Nephron (organoid): Measurements from ENCODE around the gene RPA4.

Experiments
- H3K27ac Mint-ChIP-seq, 3 experiments: 2 replicates each; pipeline ENCODE4 v1.8.0; 2020; ENCODE audit warnings: mixed read lengths in 3 of 3, mild to moderate bottlenecking in 2 of 3, moderate library complexity in 1 of 3
- H3K27me3 Mint-ChIP-seq: 2 replicates; pipeline ENCODE4 v1.8.0; 2021; ENCODE audit warnings: low read depth, mild to moderate bottlenecking, moderate library complexity, mixed read lengths
- H3K36me3 Mint-ChIP-seq: 2 replicates; pipeline ENCODE4 v1.8.0; 2020; ENCODE audit warnings: low read depth, mixed read lengths
- H3K4me1 Mint-ChIP-seq: 2 replicates; pipeline ENCODE4 v1.8.0; 2020; ENCODE audit warnings: mixed read lengths
- H3K4me3 Mint-ChIP-seq, 3 experiments: 2 replicates each; pipeline ENCODE4 v1.8.0; 2020; ENCODE audit warnings: mild to moderate bottlenecking in 3 of 3, mixed read lengths in 3 of 3, moderate library complexity in 2 of 3
- H3K9me3 Mint-ChIP-seq: 2 replicates; pipeline ENCODE4 v1.8.0; 2020; ENCODE audit warnings: mixed read lengths
- TF ChIP-seq, protein P1 (sequence below), 3 experiments: fragments of 200-600 bp; sonication (generic); IDR thresholded peaks; one replicate each; pipeline ENCODE4 v1.5.0; 2021; ENCODE audit warnings: antibody characterized with exemption in 3 of 3; ENCODE audit not compliant: unreplicated experiment in 3 of 3

RPA4 gene

DNA sequence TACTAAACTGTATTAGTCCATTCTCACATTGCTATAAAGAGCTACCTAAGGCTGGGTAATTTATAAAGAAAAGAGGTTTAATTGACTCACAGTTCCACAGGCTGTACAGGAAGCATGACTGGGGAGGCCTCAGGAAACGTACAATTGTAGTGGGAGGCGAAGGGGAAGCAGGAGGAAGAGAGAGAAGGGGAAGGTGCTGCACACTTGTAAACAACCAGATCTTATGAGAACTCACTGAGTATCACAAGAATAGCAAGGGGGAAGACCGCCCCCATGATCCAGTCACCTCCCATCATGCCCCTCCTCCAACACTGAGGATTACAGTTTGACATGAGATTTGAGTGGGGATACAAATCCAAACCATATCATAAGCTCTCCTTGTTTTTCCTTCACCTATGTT, 40.9 kb downstream of the RPA4 start:
- Mint-ChIP-seq H3K27ac (no peak overlapping the region), H3K27me3 (no peaks in the 10 kb centered on the region), H3K9me3 (no peaks in the 10 kb centered on the region), H3K4me1 (no peaks in the 10 kb centered on the region), H3K36me3 (no peaks in the 10 kb centered on the region), H3K4me3 (no peak overlapping the region)
- TF ChIP-seq, protein P1, sequence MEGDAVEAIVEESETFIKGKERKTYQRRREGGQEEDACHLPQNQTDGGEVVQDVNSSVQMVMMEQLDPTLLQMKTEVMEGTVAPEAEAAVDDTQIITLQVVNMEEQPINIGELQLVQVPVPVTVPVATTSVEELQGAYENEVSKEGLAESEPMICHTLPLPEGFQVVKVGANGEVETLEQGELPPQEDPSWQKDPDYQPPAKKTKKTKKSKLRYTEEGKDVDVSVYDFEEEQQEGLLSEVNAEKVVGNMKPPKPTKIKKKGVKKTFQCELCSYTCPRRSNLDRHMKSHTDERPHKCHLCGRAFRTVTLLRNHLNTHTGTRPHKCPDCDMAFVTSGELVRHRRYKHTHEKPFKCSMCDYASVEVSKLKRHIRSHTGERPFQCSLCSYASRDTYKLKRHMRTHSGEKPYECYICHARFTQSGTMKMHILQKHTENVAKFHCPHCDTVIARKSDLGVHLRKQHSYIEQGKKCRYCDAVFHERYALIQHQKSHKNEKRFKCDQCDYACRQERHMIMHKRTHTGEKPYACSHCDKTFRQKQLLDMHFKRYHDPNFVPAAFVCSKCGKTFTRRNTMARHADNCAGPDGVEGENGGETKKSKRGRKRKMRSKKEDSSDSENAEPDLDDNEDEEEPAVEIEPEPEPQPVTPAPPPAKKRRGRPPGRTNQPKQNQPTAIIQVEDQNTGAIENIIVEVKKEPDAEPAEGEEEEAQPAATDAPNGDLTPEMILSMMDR (IDR thresholded peaks at IDR 0.05; ENCODE audit: unreplicated experiment in 3 of 3), result no peak

DNA sequence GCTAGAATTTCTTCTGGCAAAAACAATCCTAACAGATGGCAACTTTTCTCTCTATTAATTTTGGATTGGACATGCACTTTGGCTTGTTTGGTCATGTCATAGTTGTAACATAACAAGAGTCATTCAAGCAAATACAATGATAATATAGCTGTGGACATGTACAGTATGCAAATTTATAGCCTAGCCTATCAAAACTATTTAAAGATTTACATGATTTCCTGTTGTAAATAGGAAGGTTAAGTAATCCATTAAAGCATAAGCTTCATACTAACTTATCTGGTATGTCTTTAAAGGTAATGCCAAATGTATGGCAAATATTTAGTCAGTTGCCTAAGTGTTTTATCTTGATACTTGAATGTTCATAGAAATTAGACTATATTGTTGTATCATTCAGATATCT, 45.3 kb downstream of the RPA4 start:
- Mint-ChIP-seq H3K27me3 (no peaks in the 10 kb centered on the region), H3K9me3 (no peaks in the 10 kb centered on the region), H3K4me3 (no peak overlapping the region), H3K27ac (no peak overlapping the region), H3K4me1 (no peaks in the 10 kb centered on the region), H3K36me3 (no peaks in the 10 kb centered on the region)
- TF ChIP-seq, protein P1 (IDR thresholded peaks at IDR 0.05; ENCODE audit: unreplicated experiment in 3 of 3), result no peak
